Ishikawa (cell line): ENCODE measurements around the gene NR5A2.

ENCODE experiments used
- EGR1 ChIP-seq: IDR thresholded peaks from 2 replicates; pipeline ENCODE4 v1.6.1; 2012
- EP300 ChIP-seq: IDR thresholded peaks from 2 replicates; pipeline ENCODE4 v1.6.1; 2012; ENCODE audit warnings: borderline replicate concordance
- RAD21 ChIP-seq: IDR thresholded peaks from 2 replicates; pipeline ENCODE4 v1.6.1; 2012; ENCODE audit warnings: low read depth
- TAF1 ChIP-seq: IDR thresholded peaks from 2 replicates; pipeline ENCODE4 v1.6.1; 2012; ENCODE audit warnings: low read depth, mild to moderate bottlenecking
- USF1 ChIP-seq: IDR thresholded peaks from 2 replicates; pipeline ENCODE4 v1.6.1; 2012
- YY1 ChIP-seq: IDR thresholded peaks from 2 replicates; pipeline ENCODE4 v1.6.1; 2012; ENCODE audit warnings: low read depth

DNA sequence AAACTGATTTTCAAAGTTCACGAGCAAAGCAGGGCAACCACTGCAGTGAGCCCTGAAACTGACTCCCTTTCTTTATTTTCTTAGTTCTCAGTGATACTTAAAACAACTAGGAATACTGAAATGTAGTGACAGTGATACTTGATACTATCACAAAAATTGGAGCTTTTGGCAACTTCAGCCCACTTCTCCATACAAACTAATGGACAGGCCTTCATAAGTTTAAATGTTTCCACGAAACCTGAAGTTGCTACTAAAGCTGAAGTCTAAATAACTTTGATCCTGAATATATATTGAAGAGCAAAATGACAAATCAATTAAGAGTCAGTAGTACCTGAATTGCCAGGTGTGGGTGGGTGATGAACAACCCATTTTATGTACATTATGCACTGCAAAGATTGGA is 10.0 kb downstream of the NR5A2 start:
- TF ChIP-seq RAD21 = no peak
- TF ChIP-seq TAF1 = no peak
- TF ChIP-seq EP300 = no peak
- no peak for TF ChIP-seq YY1
- TF ChIP-seq USF1 = no peak
- TF ChIP-seq EGR1 = no peak
